MV-4-11 (cell line): Measurements from ENCODE around the gene LMAN2.
"Not testable (repeated sequence)": the region's sequence is repeated elsewhere in the genome, so short reads cannot be mapped to it uniquely, and the experiment has no call there.

Experiments used
- DNase-seq: peaks from one replicate; lab custom pipeline; 2025; lab: John Stamatoyannopoulos, UW

Gene LMAN2

GRCh38 chr5:177306674-177307543, 44.6 kb downstream of the LMAN2 start:
- DNase-seq: peak; percentile 97

- DNase-seq: not testable (repeated sequence)
Measured at GRCh38 chr5:177306103-177306640, 45.3 kb downstream of the LMAN2 start.

DNA sequence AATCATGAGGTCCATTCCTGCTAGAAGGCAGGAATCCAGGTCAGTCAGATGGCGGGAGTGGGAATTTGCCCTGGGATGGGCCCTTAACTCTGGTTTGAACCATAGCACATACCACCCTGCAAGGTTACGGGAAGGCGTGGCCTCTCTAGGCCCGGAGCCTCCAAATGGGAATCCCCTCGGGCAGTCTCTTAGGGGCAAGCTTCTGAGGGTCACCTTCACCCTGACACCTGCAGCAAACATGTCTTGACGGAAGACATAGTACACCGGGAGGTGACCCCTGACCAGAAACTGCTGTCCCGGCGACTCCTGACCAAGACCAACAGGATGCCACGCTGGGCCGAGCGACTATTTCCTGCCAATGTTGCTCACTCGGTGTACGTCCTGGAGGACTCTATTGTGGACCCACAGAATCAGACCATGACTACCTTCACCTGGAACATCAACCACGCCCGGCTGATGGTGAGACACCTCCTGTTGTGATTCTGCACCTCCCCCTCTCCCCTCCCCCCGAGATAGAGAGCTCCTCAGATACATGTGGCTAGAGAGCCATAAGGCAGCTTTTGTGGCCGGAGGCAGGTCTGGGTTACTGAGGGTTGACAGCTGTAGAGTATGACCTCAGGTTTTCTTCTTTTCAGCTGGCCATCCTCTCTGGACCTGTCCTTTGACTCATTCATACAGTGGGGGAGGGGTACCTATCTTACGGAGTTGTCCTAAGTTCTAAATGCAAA, 46.9 kb downstream of the LMAN2 start:
- no peak for DNase-seq

DNA sequence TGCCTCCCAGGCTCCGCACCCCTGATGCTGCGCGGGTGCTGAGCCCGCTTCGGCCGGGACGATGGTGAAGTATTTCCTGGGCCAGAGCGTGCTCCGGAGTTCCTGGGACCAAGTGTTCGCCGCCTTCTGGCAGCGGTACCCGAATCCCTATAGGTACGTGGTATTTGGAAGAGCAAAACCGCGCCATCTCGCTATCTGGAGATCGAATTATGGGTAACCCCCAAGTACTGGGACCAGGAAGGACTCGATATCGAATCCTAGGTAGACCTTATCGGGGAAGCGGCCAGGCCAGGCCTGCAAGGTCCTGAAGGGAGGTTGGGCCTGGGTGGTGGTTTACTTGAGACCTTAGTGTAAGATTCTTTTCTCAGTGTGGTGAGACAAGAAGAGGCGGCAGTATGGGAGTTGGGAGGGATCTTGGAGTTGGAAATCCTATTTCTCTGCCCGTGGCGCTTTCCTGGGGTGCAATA, 47.5 kb downstream of the LMAN2 start:
- no peak for DNase-seq

- DNase-seq: peak; percentile 75
Measured at GRCh38 chr5:177303121-177303924, 48.1 kb downstream of the LMAN2 start, which contains the start of the genes PRELID1 and RAB24. PRELID1 (plus strand) TSS chr5:177303799; CDS start chr5:177303986, 187 bp downstream. RAB24 (minus strand) TSS chr5:177303719; CDS start chr5:177303288, 431 bp downstream.

DNA sequence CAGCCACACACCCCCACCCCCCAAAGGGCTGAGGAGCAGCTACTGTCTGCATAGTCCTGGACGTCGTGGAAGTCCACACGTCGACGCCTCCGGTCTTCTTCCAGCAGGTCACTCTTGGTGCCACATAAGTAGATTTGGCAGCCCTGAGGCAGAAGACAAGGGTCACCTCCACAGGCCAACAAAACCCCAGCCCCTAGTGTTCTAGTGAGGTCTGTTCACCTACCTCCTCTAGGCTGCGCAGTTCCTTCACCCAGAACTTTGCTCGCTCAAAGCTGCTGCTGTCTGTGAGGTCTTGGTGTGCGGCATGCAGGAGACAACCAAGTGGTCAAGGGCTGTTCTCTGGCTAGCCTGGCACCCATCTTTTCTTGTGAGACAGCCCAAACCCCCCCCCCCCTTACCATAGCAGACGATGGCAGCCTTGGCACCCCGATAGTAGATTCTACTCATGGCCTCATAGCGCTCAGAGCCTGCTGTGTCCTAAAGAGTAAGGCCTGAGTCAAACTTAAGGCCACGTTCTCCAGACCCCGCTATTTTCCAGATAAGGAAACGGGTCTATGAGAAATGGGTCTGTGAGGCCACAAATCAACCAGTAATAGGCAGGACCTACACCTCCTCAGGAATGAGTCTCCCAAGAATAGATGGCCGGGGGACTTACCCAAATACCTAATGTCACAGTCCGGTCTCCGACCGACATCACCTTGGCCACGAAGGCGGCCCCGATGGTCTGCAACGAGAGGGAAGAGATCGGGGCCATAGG, 48.9 kb downstream of the LMAN2 start:
- no peak for DNase-seq

DNA sequence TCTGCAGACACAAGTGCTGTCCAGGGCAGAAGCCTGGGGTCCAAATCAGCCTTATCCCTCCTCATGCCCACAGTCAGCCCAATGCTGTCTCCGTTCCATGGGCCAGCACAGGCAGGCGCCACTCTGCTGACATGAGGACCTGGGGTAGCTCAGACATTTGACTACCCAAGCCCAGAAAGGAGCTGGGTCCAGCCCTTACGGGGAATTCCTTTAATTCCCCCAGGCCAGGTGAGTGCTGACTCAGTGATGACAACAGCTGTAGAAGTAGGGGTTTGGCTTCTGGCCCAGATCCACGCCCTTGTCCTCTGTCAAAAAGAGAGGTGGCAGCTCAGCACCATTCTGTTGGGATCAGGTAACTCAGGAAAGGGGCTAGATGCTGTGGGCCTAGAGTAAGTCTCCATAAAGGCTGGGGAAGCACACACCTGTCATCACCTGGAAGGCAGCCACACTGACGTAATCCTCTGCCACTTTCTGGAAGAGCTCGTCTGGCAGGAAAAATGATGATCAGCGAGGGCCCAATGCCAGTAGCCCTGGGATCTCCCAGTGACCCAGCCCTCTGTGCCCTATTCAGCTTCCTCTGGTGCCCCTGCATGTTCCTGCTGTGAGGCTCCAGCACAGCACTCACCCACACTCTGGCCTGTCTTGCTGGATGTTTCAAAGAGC, 49.8 kb downstream of the LMAN2 start:
- no peak for DNase-seq

DNA sequence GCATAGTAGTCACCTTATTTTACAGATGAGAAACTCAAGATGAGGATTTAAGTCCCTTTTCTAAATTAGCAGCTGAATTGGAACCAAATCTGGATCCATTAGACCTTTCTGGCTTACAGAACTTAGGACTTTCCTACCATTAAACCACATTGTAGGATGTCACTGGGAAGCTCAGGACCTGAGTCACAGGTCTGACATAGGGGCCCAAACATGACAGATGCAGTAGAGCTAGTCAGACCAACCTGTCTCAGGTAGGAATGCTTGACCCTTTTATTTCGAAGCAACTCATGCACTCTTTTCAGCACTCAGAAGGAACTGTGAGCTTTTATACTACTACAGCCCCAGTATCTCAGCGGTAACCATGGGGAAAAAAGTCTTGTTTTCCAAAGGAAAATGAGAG, 50.5 kb downstream of the LMAN2 start:
- no peak for DNase-seq

DNA sequence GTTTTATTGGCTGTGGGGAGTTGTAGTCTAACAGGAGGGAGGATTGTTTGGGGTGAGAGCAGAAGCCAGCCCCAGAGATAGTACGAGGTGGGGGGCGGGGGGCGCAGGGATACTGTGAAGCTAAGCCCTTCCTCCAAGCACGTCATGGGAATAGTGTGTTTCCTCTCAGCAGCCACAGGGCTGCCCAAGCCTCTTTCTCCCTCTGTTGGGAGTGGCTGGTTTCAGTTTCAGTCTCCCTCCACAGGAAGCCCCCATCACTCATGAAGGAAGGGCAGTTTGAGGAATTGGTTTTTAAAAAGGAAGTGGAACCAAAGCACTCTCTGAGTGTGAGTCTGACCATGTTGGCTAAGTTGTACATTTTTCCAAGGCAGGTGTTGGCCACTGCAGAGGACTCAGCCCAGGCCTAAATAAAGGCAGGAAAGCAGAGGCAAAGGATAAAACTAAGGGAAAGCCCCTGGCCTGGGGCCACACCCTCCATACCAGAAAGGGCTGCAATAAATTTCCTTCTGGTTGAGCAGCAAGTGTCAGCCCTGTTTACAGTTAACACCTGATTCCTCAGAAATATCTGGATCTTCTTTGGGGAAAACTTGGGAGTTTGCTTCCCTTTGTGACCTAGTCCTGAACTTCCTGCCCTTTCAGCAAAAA, 51.1 kb downstream of the LMAN2 start:
- peak; percentile 97 for DNase-seq

DNA sequence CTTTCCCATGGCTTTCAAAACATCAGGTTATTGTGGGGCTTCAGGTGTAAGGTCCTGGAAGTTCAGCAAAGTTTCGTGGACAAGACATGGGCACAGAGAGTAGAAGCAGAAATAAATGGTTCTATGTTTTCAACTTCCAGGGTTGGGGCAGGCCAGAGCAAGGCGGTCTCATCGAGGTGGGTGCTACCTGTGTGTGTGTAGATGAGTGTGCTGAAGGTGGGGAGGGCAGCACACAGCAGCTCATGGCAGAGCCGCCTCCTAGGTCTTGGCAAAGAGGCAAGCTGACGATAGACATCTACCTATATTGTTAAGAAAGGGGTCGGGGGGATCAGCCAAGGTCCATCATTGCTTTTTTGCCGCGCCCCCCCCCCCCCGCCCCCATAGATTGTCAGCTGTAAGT, 51.8 kb downstream of the LMAN2 start:
- no peak for DNase-seq

GRCh38 chr5:177297922-177298321, 53.5 kb downstream of the LMAN2 start:
- peak; percentile 15 for DNase-seq

DNA sequence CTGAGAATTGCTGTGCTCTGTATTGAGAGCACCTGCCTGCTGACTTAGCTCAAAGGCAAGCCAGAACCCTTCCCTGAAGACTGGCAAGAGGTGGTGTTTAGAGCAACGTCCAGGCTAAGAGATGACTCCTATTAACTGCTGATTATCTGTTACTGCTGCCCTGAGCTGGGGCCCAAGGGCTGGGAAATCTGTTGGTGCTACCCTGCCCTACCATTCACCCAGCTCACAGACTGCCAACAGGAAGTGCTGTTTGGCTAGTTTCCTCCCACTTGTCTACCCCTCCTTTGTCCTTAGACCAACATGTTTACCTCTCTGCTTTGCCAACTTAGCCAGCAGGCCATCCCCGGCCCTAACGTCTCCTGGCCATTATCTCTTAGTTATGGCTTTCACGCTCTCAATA, 54.9 kb downstream of the LMAN2 start:
- no peak for DNase-seq

DNA sequence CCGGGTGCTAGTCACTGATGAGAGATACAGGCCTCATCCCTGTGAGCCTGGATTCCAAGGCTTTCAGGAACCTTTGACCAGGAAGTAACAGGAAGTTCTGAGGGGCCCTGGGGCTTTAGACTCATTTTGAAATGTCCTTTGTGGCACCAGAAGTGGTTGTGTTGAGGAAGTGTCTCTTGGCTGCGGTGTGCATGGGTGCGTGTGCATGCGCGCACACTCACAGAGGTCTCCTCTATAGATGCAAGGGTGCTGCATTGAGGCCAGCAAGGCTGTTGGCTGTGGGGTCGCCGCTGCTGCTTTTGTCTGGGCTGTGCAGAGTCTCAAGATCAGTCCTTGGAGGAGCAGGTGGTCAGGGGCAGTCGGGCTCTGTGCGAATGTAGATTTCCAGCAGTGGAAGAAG, 55.5 kb downstream of the LMAN2 start:
- DNase-seq: peak; percentile 88

DNA sequence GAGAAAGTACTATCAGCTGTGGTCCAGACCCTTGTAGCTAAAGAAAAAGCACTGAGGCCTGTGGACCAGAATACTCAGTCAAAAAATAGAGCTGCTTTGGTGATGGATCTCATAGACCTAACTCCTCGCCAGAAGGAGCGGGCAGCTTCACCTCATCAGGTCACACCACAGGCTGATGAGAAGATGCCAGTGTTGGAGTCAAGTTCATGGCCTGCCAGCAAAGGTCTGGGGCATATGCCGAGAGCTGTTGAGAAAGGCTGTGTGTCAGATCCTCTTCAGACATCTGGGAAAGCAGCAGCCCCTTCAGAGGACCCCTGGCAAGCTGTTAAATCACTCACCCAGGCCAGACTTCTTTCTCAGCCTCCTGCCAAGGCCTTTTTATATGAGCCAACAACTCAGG, 56.8 kb downstream of the LMAN2 start:
- DNase-seq: no peak

DNA sequence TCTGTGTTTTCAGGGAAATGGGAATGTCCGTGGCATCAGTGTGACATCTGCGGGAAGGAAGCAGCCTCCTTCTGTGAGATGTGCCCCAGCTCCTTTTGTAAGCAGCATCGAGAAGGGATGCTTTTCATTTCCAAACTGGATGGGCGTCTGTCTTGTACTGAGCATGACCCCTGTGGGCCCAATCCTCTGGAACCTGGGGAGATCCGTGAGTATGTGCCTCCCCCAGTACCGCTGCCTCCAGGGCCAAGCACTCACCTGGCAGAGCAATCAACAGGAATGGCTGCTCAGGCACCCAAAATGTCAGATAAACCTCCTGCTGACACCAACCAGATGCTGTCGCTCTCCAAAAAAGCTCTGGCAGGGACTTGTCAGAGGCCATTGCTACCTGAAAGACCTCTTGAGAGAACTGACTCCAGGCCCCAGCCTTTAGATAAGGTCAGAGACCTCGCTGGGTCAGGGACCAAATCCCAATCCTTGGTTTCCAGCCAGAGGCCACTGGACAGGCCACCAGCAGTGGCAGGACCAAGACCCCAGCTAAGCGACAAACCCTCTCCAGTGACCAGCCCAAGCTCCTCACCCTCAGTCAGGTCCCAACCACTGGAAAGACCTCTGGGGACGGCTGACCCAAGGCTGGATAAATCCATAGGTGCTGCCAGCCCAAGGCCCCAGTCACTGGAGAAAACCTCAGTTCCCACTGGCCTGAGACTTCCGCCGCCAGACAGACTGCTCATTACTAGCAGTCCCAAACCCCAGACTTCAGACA, 57.5 kb downstream of the LMAN2 start:
- DNase-seq: no peak

DNA sequence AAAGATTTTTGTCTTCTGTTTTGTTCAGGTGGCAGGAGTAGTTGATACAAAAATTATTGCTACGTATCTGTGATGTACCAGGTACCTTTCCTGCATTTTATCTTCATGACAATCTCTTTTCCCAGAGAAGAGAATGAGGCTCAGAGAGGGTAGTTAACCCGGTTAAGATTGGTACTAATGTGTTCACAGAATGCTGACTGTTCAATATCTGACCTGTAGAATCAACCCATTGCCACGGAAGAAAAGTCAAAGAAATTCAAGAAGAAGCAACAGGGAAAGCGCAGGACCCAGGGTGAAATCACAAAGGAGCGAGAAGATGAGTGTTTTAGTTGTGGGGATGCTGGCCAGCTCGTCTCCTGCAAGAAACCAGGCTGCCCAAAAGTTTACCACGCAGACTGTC, 59.7 kb downstream of the LMAN2 start:
- no peak for DNase-seq

- DNase-seq: peak; percentile 71
Measured at GRCh38 chr5:177290816-177291596, 60.5 kb downstream of the LMAN2 start.

DNA sequence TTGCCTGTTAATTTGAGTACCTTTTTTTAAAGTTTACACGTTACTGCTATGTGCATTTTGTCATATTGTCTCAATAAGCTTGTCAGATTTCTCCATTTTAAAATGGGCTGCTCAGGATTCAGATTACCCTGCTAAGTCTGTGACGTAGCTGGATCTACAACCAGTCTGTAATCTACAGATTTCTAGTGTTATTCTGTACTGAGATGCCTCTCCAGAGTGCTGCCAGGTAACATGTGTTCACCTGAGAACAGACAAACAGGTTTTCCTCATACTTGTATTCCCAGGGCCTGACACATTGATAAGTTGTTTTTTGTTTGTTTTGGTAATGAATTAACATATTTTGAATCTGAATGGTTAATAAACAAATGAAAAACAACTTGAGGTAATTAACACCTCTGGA, 63.3 kb downstream of the LMAN2 start:
- DNase-seq: no peak
